H9 (cell line): Measurements from ENCODE around the gene DIPK1B. TPM values are rescaled to one million over a fixed set of nuclear protein-coding genes. Genes with fewer than 3 reads are reported as not detected.

Experiments
- DNase-seq: peaks from one replicate; pipeline ENCODE4 v3.0.0-alpha.2; 2017
- H2AFZ ChIP-seq: one replicate; pipeline ENCODE4 v1.6.1; 2013; ENCODE audit warnings: mild to moderate bottlenecking, low read length, control low read depth, moderate library complexity
- H2AK5ac ChIP-seq: 2 replicates; pipeline ENCODE4 v1.6.1; 2013; ENCODE audit warnings: low read length, control low read depth, mixed read lengths; ENCODE audit not compliant: insufficient read length
- H2BK120ac ChIP-seq: one replicate; pipeline ENCODE4 v1.6.1; 2013; ENCODE audit warnings: low read depth, mild to moderate bottlenecking, low read length, control low read depth, inconsistent platforms; ENCODE audit not compliant: poor library complexity, severe bottlenecking
- H2BK12ac ChIP-seq: 2 replicates; pipeline ENCODE4 v1.6.1; 2013; ENCODE audit warnings: low read length, control low read depth, mixed read lengths, low read depth; ENCODE audit not compliant: insufficient read length
- H2BK15ac ChIP-seq: 2 replicates; pipeline ENCODE4 v1.6.1; 2013; ENCODE audit warnings: low read depth, low read length, control low read depth
- H2BK20ac ChIP-seq: one replicate; pipeline ENCODE4 v1.6.1; 2013; ENCODE audit warnings: low read depth, mild to moderate bottlenecking, low read length, control low read depth, inconsistent platforms; ENCODE audit not compliant: poor library complexity, severe bottlenecking
- H2BK5ac ChIP-seq: 2 replicates; pipeline ENCODE4 v1.6.1; 2013; ENCODE audit warnings: low read length, control low read depth, mixed read lengths; ENCODE audit not compliant: insufficient read length
- H3K14ac ChIP-seq: 2 replicates; pipeline ENCODE4 v1.6.1; 2013; ENCODE audit warnings: low read length, control low read depth; ENCODE audit not compliant: insufficient read depth
- H3K18ac ChIP-seq: 2 replicates; pipeline ENCODE4 v1.6.1; 2013; ENCODE audit warnings: low read depth, mild to moderate bottlenecking, mixed read lengths, low read length, control low read depth; ENCODE audit not compliant: insufficient read length
- H3K23ac ChIP-seq: 2 replicates; pipeline ENCODE4 v1.6.1; 2013; ENCODE audit warnings: low read length, control low read depth, mixed read lengths, low read depth; ENCODE audit not compliant: insufficient read length
- H3K23me2 ChIP-seq: 2 replicates; pipeline ENCODE4 v1.6.1; 2013; ENCODE audit warnings: low read depth, mild to moderate bottlenecking, mixed read lengths, low read length, control low read depth; ENCODE audit not compliant: insufficient read length, poor library complexity, severe bottlenecking
- H3K27ac ChIP-seq: 2 replicates; pipeline ENCODE4 v1.5.1; 2013; ENCODE audit warnings: low read length, control low read depth, mixed read lengths, low read depth; ENCODE audit not compliant: insufficient read length
- H3K27me3 ChIP-seq: 2 replicates; pipeline ENCODE4 v1.6.1; 2013; ENCODE audit warnings: low read length, control low read depth, inconsistent platforms; ENCODE audit not compliant: insufficient read depth
- H3K4ac ChIP-seq: 2 replicates; pipeline ENCODE4 v1.6.1; 2013; ENCODE audit warnings: low read depth, mild to moderate bottlenecking, control low read depth, inconsistent platforms, low read length, moderate library complexity
- H3K4me1 ChIP-seq: 2 replicates; pipeline ENCODE4 v1.6.1; 2013; ENCODE audit warnings: low read length, control low read depth, inconsistent platforms; ENCODE audit not compliant: insufficient read depth
- H3K4me2 ChIP-seq: 2 replicates; pipeline ENCODE4 v1.6.1; 2013; ENCODE audit warnings: low read length, control low read depth, mixed read lengths; ENCODE audit not compliant: insufficient read length, insufficient read depth
- H3K56ac ChIP-seq: 2 replicates; pipeline ENCODE4 v1.6.1; 2013; ENCODE audit warnings: low read depth, mild to moderate bottlenecking, mixed read lengths, low read length, control low read depth; ENCODE audit not compliant: insufficient read length
- H3K79me1 ChIP-seq: 2 replicates; pipeline ENCODE4 v1.6.1; 2013; ENCODE audit warnings: low read depth, mild to moderate bottlenecking, moderate library complexity, low read length, control low read depth, inconsistent platforms; ENCODE audit not compliant: insufficient read depth, poor library complexity, severe bottlenecking
- H3K79me2 ChIP-seq: 2 replicates; pipeline ENCODE4 v1.6.1; 2013; ENCODE audit warnings: low read length, control low read depth, inconsistent platforms; ENCODE audit not compliant: insufficient read depth
- H3K9ac ChIP-seq: 2 replicates; pipeline ENCODE4 v1.6.1; 2013; ENCODE audit warnings: low read length, control low read depth, mixed read lengths; ENCODE audit not compliant: insufficient read length; ENCODE audit errors: extremely low read depth
- H3K9me3 ChIP-seq: one replicate; pipeline ENCODE4 v1.6.1; 2013; ENCODE audit warnings: low read depth, low read length, inconsistent platforms; ENCODE audit not compliant: control insufficient read depth
- H3T11ph ChIP-seq: one replicate; pipeline ENCODE4 v1.6.1; 2013; ENCODE audit warnings: mild to moderate bottlenecking, low read length, control low read depth, inconsistent platforms
- H4K20me1 ChIP-seq: one replicate; pipeline ENCODE4 v1.6.1; 2013; ENCODE audit not compliant: control insufficient read depth, insufficient read length, insufficient read depth
- H4K5ac ChIP-seq: 2 replicates; pipeline ENCODE4 v1.6.1; 2013; ENCODE audit warnings: low read depth, mild to moderate bottlenecking, mixed read lengths, low read length, control low read depth; ENCODE audit not compliant: insufficient read length
- H4K8ac ChIP-seq: replicated peaks from 2 replicates; pipeline ENCODE4 v1.6.1; 2013; ENCODE audit warnings: low read length, control low read depth, mixed read lengths, low read depth; ENCODE audit not compliant: insufficient read length
- H4K91ac ChIP-seq: 2 replicates; pipeline ENCODE4 v1.6.1; 2013; ENCODE audit warnings: low read depth, mild to moderate bottlenecking, moderate library complexity, mixed read lengths, low read length, control low read depth; ENCODE audit not compliant: insufficient read length
- H3K27ac Mint-ChIP-seq, 3 experiments: 2 replicates in 2 of 3; 3 replicates in 1 of 3; pipeline ENCODE4 v1.8.0; 2020 to 2021; ENCODE audit warnings: mixed read lengths in 3 of 3, mild to moderate bottlenecking in 1 of 3, moderate library complexity in 1 of 3
- H3K27me3 Mint-ChIP-seq: 2 replicates; pipeline ENCODE4 v1.8.0; 2021; ENCODE audit warnings: low read depth, mild to moderate bottlenecking, moderate library complexity, mixed read lengths
- H3K36me3 Mint-ChIP-seq, 3 experiments: 2 replicates in 2 of 3; 3 replicates in 1 of 3; pipeline ENCODE4 v1.8.0; 2020 to 2021; ENCODE audit warnings: low read depth in 3 of 3, mixed read lengths in 3 of 3; ENCODE audit not compliant: insufficient read depth in 1 of 3
- H3K4me1 Mint-ChIP-seq, 2 experiments: 2 replicates each; pipeline ENCODE4 v1.8.0; 2020; ENCODE audit warnings: mixed read lengths in 2 of 2
- H3K4me3 Mint-ChIP-seq, 2 experiments: 2 replicates in 1 of 2; 3 replicates in 1 of 2; pipeline ENCODE4 v1.8.0; 2020 to 2021; ENCODE audit warnings: mild to moderate bottlenecking in 2 of 2, mixed read lengths in 2 of 2, moderate library complexity in 1 of 2
- H3K9me3 Mint-ChIP-seq, 2 experiments: 2 replicates in 1 of 2; 3 replicates in 1 of 2; pipeline ENCODE4 v1.8.0; 2020; ENCODE audit warnings: mild to moderate bottlenecking in 2 of 2, mixed read lengths in 2 of 2, moderate library complexity in 1 of 2
- CTCF ChIP-seq: fragments of 200-600 bp; sonication (generic); conservative IDR thresholded peaks from 3 replicates; pipeline ENCODE4 v1.8.0; 2021; ENCODE audit warnings: antibody characterized with exemption, mild to moderate bottlenecking
- WGBS: extraction: QIAGEN DNeasy Blood & Tissue Kit; methylation state at CpG from one replicate; pipeline ENCODE4 v1.1.7; 2013; ENCODE audit warnings: missing lambda C conversion rate, low lambda C conversion rate, mixed read lengths; ENCODE audit not compliant: insufficient read length; ENCODE audit errors: extremely low coverage; 5-methylcytosine and 5-hydroxymethylcytosine counted together
- total RNA-seq: library from RNA; stranded (reverse); gene quantifications from 2 replicates; pipeline ENCODE4 v1.2.1, GENCODE V29; 2021

The DIPK1B gene
- total RNA-seq, 1 experiment from 2014 or later: 40.3 TPM

- no peak overlapping the region for H3K23ac ChIP-seq
These were observed 38.2 kb upstream of the DIPK1B start for GRCh38 chr9:136673975-136674785.

More at GRCh38 chr9:136673975-136674785, 38.2 kb upstream of the DIPK1B start:
- H3K27ac ChIP-seq: no peak overlapping the region
- H3K23me2 ChIP-seq: no peaks in the 10 kb centered on the region
- no peak overlapping the region for H3K56ac ChIP-seq
- H2AK5ac ChIP-seq: no peak overlapping the region
- H2BK120ac ChIP-seq: no peak overlapping the region
- H3K9ac ChIP-seq: no peak overlapping the region
- H4K5ac ChIP-seq: no peak overlapping the region
- H3K9me3 Mint-ChIP-seq: no peaks in the 10 kb centered on the region
- H2BK5ac ChIP-seq: no peak overlapping the region
- H4K91ac ChIP-seq: no peak overlapping the region
- no peak overlapping the region for H2BK15ac ChIP-seq
- H3K36me3 Mint-ChIP-seq: peaks cover 0 to 5% (median 0%) of the 10 kb centered on the region in 3 experiments; a peak in 4 of 7 replicates
- H3K27ac Mint-ChIP-seq: no peak overlapping the region
- WGBS: no CpG with 5 or more reads among the region's 26 CpGs
- H2AFZ ChIP-seq: no peak overlapping the region
- no peaks in the 10 kb centered on the region for H3K4me1 ChIP-seq
- no peak overlapping the region for H3K4me2 ChIP-seq
- DNase-seq: no peak
- no peak overlapping the region for H3K4ac ChIP-seq
- no peak overlapping the region for H3T11ph ChIP-seq
- no peaks in the 10 kb centered on the region for H3K79me2 ChIP-seq
- no peak overlapping the region for H2BK20ac ChIP-seq
- no peaks in the 10 kb centered on the region for H3K9me3 ChIP-seq
- TF ChIP-seq CTCF: no peak
- no peak overlapping the region for H3K18ac ChIP-seq
- H3K14ac ChIP-seq: no peak overlapping the region
- no peaks in the 10 kb centered on the region for H3K27me3 Mint-ChIP-seq
- peaks cover 2 to 4% of the 10 kb centered on the region in 2 experiments; a peak in 3 of 4 replicates for H3K4me1 Mint-ChIP-seq
- H4K8ac ChIP-seq: no peak overlapping the region
- H4K20me1 ChIP-seq: no peaks in the 10 kb centered on the region
- H2BK12ac ChIP-seq: no peak overlapping the region
- no peaks in the 10 kb centered on the region for H3K79me1 ChIP-seq
- H3K4me3 Mint-ChIP-seq: no peak overlapping the region; a peak in 1 of 5 replicates
- no peaks in the 10 kb centered on the region for H3K27me3 ChIP-seq
